Right ventricle myocardium inferior (tissue), 1 donor: ENCODE data around the gene FOXL3. TPM values are rescaled to one million over a fixed set of nuclear protein-coding genes. Genes with fewer than 3 reads are reported as not detected.
"Not testable (repeated sequence)": the region's sequence is repeated elsewhere in the genome, so short reads cannot be mapped to it uniquely, and the experiment has no call there.

Experiments
- ATAC-seq: fragments of 200-7000 bp; cut with Tn5 transposase; one replicate; pipeline ENCODE4 v1.9.1; 2020; ENCODE audit warnings: mild to moderate bottlenecking, moderate library complexity
- DNase-seq: peaks from one replicate; pipeline ENCODE4 v3.0.0; 2021; ENCODE audit errors: missing footprints
- intact Hi-C: fragments of 100-400 bp; cut with DNase I; formaldehyde crosslinking; loops from one replicate; pipeline ENCODE4 v1.11.0; 2022
- long read RNA-seq: library from polyadenylated mRNA; unstranded; transcript quantifications from one replicate; pipeline ENCODE4 v2.0.0, GENCODE V29; 2021
- total RNA-seq: library from RNA; stranded (reverse); fragmentation: NEBNext Ultra II Directional; extraction: Animal tissue kit (Norgen Biotek cat#: 25700); gene quantifications from one replicate; pipeline ENCODE4 v1.2.1, GENCODE V29; 2021
- donor health status: DM: no; HTN: yes; CAD: no; lungs with severe emphysema.

The FOXL3 gene
- not detected for total RNA-seq
- long read RNA-seq = 0 reads

DNA sequence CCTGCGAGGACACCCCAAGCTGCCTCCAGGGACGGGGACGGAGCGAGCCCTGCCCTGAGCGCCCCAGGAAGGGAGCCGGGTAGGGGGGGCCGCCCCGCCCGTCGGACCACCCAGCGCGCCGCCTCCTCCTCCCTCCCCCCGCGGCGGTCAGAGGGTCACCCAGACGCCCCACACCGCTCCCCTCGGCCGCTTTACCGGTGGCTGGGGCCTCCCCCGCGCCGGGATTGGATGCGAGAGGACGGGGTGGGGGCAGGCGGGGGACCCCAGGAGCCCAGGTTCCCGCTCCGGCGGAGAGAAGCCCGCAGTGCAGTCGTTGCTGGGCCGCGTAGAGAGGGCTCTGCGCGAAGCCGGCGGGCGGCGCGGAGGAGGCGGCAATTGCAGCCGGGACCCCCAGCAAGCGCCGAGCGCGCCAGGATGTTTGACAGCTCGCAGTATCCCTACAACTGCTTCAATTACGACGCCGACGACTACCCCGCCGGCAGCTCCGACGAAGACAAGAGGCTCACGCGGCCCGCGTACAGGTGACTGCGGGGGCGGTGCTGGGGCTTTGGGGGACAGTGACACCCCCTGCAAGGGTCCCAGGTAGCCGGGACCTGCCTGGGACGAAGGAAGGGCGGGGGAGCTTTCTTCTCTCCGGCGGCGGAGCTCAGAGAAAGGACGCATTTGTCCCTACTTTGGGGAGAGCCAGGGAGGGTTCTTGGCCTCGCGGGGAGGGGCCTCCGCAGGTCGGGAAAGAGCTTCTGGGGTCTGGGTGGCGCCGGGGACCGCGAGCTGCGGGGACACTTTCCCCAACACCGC lies at the start of gene FOXL3:
TSS of gene FOXL3 (plus strand) at position 415 of the 798 bp plus-strand sequence. CDS start at position 415, 0 bp downstream.
- ATAC-seq (no peak), DNase-seq (peak; percentile 65)
- intact Hi-C loops = no loop called here

GRCh38 chr7:240887-241421 lies 49.0 kb upstream of the FOXL3 start:
- ATAC-seq (peak; percentile 21), DNase-seq (no peak)
- intact Hi-C loops = no loop called here

DNA sequence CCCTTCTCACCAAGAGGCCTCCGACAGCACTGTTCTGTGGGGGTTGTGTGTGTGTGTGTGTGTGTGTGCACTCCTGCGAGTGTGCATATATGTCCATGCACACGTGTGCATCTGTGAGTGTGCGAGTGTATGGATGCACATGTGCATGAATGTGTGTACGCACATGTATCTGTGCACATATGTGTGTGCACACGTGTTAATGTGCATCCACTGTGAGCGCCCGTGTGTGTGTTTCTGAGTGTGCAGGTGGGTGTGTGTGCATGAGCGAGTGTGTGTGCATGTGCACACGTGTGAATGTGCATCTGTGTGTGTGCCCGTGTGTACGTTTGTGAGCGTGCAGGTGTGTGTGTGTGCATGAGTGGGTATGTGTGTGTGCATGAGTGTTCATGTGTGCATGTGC lies 48.5 kb upstream of the FOXL3 start:
- peak; percentile 14 for ATAC-seq

GRCh38 chr7:242826-243579 lies 47.0 kb upstream of the FOXL3 start:
- intact Hi-C loops, DNase-seq, ATAC-seq: not testable (repeated sequence)

More for the DNA sequence above, 48.5 kb upstream of the FOXL3 start:
- no peak for DNase-seq
- intact Hi-C loops = no loop called here

- ATAC-seq, DNase-seq, intact Hi-C loops: not testable (repeated sequence)
Observed at GRCh38 chr7:243580-243978, 46.4 kb upstream of the FOXL3 start.

GRCh38 chr7:244974-245373 lies 45.0 kb upstream of the FOXL3 start:
- no peak for ATAC-seq
- DNase-seq = no peak
- intact Hi-C loops = no loop called here

DNA sequence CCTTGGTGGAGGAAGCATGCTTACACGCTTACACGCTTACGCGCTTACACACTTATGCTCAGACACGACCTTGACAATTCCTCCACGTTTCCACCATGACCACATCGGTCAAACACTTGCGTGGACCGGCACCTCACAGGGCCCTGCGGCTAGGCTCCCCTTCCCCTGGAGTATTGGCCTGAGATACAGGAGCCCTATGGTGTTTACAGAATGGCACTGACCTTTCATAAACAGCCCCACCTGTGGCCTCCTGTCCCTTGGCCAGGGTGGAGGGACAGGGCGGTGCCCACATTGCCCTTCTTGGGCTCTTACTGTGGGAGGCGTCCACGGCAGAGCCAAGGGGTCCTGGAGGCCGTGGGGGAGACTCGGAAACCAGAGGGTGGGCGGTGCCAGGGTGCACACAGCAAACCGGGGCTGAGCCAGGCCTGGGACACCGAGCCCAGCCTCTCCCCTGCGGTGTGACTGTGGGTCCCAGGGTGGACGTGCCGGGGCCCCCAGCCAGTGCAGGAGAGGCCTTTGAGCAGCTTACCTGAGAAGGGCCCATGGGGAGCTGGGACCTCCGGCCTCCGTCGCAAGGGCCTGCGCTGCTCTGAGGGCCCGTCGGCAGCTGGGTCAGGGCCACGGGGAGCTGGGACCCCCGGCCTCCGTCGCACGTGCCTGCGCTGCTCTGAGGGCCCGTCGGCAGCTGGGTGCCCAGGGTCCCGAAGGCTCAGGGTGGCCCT lies 44.2 kb upstream of the FOXL3 start:
- intact Hi-C loops = no loop called here
- ATAC-seq = no peak

GRCh38 chr7:246451-246850 lies 43.5 kb upstream of the FOXL3 start:
- DNase-seq = no peak
- ATAC-seq = no peak
- intact Hi-C loops = no loop called here

More for the DNA sequence above, 44.2 kb upstream of the FOXL3 start:
- no peak for DNase-seq

GRCh38 chr7:247181-247580 lies 42.8 kb upstream of the FOXL3 start:
- DNase-seq (no peak), ATAC-seq (no peak)
- intact Hi-C loops = no loop called here

DNA sequence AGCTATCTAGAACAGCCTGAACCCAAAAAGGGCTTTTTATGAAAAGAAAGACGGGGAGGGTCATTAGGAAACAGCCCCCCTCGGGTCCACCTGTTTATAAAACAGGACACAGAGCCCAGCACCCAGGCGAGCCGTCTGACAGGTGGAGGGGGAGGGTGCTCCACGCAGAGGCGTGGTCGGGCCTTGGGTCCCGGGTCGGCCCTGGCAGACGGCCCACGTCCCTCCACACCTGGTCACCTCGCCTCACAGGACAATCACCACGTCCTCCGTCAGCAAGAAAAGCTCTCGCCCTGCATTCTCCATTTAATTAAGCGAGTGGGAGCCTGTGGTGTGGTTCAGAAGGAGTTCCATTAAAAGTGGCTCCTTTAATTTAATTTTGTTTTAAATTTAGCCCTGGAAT lies 42.3 kb upstream of the FOXL3 start:
- intact Hi-C loops = no loop called here
- no peak for ATAC-seq
- no peak for DNase-seq

DNA sequence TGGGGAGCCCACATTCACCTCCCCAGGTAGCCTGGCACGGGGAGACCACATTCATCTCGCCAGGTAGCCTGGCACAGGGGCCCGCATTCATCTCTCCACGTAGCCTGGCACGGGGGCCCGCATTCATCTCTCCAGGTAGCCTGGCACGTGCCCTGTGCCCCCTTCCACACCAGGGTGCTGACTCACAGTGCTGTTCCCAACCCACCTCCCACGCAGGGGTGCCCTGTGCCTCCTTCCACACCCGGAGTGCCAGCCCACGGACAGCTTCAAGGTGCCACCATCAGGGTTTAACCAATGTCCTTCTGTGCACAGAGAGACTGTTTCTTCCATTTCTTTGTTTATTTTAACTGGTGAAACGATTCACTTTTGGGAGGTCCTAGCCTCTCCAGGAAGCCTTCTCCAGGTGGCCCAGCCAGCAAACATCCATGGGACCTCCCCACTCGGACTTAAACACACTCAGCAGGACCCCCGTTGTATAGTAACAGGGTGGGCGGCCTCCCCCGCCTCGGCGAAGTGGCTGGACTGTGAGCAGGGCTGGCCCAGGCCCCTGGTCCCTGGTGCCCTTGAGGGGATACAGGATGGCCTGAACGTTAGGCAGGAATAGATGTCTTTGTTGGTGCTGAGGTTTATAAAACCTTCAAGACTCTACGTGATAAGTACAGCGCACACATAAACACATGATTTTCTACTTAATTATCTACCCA lies 41.1 kb upstream of the FOXL3 start:
- intact Hi-C loops = no loop called here
- ATAC-seq = no peak

DNA sequence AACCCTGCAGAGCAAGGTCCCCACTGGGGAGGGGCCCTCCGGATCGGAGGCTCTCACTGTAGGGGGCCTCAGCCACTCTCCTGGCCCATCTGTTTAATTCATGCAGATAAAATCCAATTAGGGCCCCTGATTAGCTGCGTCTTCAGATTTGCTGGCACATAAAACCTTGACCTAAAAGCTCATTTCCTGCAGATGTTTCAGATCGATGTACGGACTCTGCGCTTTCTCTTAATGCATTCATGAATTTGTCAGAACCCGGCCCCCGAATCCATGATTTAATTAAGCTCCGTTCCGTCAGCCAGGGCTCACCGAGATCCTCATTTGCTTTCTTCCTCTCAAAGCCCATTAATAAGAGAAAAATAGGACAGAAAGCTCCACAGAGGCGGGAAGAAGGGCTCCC lies 40.0 kb upstream of the FOXL3 start:
- ATAC-seq (no peak), DNase-seq (peak; percentile 45)
- intact Hi-C loops = no loop called here

More for the DNA sequence above, 41.1 kb upstream of the FOXL3 start:
- no peak for DNase-seq

- DNase-seq (peak; percentile 28), ATAC-seq (no peak)
- intact Hi-C loops = no loop called here
Observed at GRCh38 chr7:250523-250922, 39.4 kb upstream of the FOXL3 start.

DNA sequence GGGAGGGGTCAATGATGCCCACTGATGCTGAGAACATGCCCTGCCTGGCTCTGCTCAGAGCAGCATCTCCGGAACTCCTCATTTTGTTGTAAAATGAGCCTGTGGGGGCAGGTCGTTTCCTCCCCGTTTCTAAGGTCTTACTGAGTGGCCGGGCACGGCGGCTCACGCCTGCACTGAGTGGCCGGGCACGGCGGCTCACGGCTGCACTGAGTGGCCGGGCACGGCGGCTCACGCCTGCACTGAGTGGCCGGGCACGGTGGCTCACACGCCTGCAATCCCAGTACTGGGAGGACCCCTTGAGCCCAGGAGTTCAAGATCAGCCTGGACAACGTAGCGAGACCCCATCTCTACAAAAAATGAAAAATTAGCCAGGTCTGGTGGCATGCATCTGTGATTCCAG lies 39.0 kb upstream of the FOXL3 start:
- no peak for DNase-seq
- no peak for ATAC-seq
- intact Hi-C loops = no loop called here

DNA sequence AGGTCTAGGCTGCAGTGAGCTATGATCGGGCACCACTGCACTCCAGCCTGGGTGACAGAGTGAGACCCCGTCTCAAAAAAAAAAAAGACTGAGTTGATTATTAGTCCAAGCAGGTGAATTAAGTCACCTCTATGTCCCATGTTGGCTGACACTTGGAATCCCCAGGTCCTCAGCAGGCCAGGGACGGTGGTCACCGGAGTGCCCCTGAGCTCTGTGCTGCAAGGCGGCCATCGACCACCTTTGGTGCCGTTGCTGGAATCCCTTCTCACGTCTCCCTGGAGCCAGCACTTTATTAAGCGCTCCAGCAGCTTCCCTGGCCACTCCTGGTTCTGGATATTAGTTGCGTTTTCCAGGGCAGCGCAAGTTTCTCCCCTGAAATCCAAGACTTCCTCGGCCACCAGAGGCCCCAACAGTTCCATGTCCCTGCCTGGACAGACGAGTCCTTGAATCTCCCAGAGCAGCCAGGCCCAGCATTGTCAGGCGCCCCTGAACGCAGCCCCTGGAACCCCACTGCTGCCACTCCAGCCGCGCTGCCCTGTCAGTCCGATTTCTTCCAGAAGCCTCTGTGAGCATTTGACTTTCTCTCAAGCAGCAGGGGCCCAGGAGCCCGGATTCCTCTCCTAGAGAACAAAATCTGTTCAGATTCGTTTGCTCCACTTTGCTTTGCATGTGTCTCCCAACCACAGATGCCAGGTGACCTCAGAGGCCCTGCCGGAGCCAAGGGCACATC lies 38.4 kb upstream of the FOXL3 start:
- DNase-seq = peak; percentile 60
- ATAC-seq = no peak
- intact Hi-C loops = no loop called here

DNA sequence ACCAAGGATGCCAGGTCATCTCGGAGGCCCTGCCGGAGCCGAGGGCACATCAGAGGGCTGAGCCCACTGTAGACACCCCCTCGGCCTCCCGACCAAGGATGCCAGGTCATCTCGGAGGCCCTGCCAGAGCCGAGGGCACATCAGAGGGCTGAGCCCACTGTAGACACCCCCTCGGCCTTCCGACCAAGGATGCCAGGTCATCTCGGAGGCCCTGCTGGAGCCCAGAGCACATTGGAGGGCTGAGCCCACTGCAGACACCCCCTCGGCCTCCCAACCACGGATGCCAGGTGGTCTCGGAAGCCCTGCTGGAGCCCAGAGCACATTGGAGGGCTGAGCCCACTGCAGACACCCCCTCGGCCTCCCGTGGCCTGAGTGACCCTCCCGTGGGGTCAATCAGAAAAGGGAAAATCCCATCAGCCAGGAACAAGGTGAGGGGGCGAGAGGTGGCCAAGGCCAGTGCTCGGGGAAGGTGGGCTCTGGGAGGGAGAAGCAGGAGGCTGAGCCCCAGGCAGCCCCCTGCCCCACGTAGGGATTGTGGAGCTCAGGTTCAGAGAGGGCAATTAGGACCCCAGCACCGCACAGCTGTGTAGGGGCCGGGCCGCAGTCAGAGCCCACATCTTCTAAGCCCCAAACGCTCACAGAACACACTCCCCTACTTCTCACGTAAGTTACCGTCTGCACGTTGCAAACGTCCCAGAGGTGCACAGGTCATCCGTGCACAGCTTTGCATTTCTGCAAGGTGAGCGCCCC lies 37.6 kb upstream of the FOXL3 start:
- intact Hi-C loops = no loop called here
- peak; percentile 47 for DNase-seq
- no peak for ATAC-seq

DNA sequence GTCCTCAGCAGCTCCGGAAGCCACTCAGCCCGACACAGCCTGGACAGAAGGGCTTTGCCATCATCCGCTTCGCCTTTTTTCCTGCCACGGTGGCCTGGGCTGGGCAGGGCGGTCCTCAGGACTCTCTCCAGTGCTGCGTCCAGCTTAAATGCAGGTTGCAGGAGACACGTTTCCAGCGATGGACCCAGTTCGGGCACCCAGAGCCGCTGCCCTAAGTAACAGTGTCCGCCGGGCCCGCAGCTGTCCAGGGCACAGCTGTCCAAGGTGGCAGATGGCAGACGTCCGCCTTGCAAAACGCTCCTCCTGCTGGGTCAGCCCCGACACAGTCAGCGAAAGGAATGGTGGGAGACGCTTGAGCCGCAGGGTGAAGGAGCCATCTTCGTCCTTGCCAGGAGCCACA lies 37.0 kb upstream of the FOXL3 start:
- ATAC-seq = no peak
- peak; percentile 11 for DNase-seq

More for the DNA sequence above, 37.0 kb upstream of the FOXL3 start:
- intact Hi-C loops = no loop called here
